IPS-20b (cell line): ENCODE data around the gene CSMD2.

Experiments used
- H3K27ac ChIP-seq: one replicate; pipeline ENCODE4 v1.5.1; 2013; ENCODE audit warnings: low read length
- H3K27me3 ChIP-seq: 2 replicates; pipeline ENCODE4 v1.6.1; 2013; ENCODE audit warnings: mild to moderate bottlenecking, low read length, inconsistent platforms; ENCODE audit not compliant: insufficient read depth
- H3K36me3 ChIP-seq: 2 replicates; pipeline ENCODE4 v1.6.1; 2013; ENCODE audit warnings: low read depth, mild to moderate bottlenecking, inconsistent platforms, low read length, moderate library complexity; ENCODE audit not compliant: insufficient read depth
- H3K4me1 ChIP-seq: 2 replicates; pipeline ENCODE4 v1.6.1; 2013; ENCODE audit warnings: mild to moderate bottlenecking, control low read depth, inconsistent platforms, low read length, moderate library complexity; ENCODE audit not compliant: insufficient read depth
- H3K4me3 ChIP-seq: 2 replicates; pipeline ENCODE4 v1.5.1; 2013; ENCODE audit warnings: mild to moderate bottlenecking, low read length, inconsistent platforms
- H3K9ac ChIP-seq: 2 replicates; pipeline ENCODE4 v1.6.1; 2013; ENCODE audit warnings: low read depth, mild to moderate bottlenecking, inconsistent platforms, low read length, moderate library complexity
- H3K9me3 ChIP-seq: 2 replicates; pipeline ENCODE4 v1.6.1; 2013; ENCODE audit warnings: mild to moderate bottlenecking, low read depth, low read length, inconsistent platforms; ENCODE audit not compliant: insufficient read depth

Gene CSMD2

DNA sequence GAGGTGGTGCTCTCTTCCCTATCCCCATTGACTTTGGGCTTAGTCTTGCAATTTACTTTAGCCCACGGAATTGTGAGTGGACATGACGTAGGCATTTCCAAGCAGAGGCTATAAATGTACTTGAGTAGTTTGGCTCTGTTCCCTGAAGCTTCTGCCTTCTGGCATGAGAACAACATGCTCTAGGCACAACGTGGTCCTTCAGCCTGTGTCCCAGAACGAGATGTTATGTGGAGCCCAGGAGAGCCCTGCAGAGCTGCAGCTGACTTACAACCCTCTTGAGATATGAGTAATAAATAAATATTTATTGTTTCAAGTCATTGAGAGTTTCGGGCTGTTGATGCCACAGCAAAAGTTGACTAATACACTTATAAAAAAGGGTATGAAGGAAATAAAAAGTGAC, 406.3 kb downstream of the CSMD2 start:
- no peak overlapping the region for H3K9ac ChIP-seq
- no peaks in the 10 kb centered on the region for H3K36me3 ChIP-seq
- H3K27ac ChIP-seq = no peak overlapping the region
- no peak overlapping the region for H3K4me3 ChIP-seq
- no peaks in the 10 kb centered on the region for H3K27me3 ChIP-seq
- peaks cover 6% of the 10 kb centered on the region; the same call in 1 of the 2 replicates for H3K9me3 ChIP-seq
- H3K4me1 ChIP-seq = no peaks in the 10 kb centered on the region

GRCh38 chr1:33753087-33753856, 411.8 kb downstream of the CSMD2 start:
- Histone ChIP-seq H3K9ac (no peak overlapping the region), H3K27ac (no peak overlapping the region), H3K36me3 (no peaks in the 10 kb centered on the region)

GRCh38 chr1:33745942-33746341, 419.1 kb downstream of the CSMD2 start:
- Histone ChIP-seq H3K27ac (no peak overlapping the region), H3K27me3 (no peaks in the 10 kb centered on the region), H3K9me3 (no peaks in the 10 kb centered on the region), H3K4me1 (no peaks in the 10 kb centered on the region), H3K9ac (no peak overlapping the region), H3K36me3 (peaks cover 7% of the 10 kb centered on the region; the same call in 1 of the 2 replicates), H3K4me3 (no peak overlapping the region)

More at GRCh38 chr1:33753087-33753856, 411.8 kb downstream of the CSMD2 start:
- no peak overlapping the region for H3K4me3 ChIP-seq
- peaks cover 19% of the 10 kb centered on the region for H3K9me3 ChIP-seq
- no peaks in the 10 kb centered on the region for H3K4me1 ChIP-seq
- H3K27me3 ChIP-seq = no peaks in the 10 kb centered on the region

GRCh38 chr1:33743221-33743998, 421.6 kb downstream of the CSMD2 start:
- H3K9ac ChIP-seq = no peak overlapping the region

GRCh38 chr1:33742663-33743062, 422.4 kb downstream of the CSMD2 start:
- H3K27me3 ChIP-seq = no peaks in the 10 kb centered on the region
- H3K4me1 ChIP-seq = no peaks in the 10 kb centered on the region
- no peak overlapping the region for H3K27ac ChIP-seq
- H3K4me3 ChIP-seq = no peak overlapping the region
- no peak overlapping the region for H3K9ac ChIP-seq
- H3K36me3 ChIP-seq = peaks cover 17% of the 10 kb centered on the region; the same call in 1 of the 2 replicates
- no peaks in the 10 kb centered on the region for H3K9me3 ChIP-seq

More at GRCh38 chr1:33743221-33743998, 421.6 kb downstream of the CSMD2 start:
- no peak overlapping the region for H3K4me3 ChIP-seq
- no peak overlapping the region for H3K27ac ChIP-seq
- no peaks in the 10 kb centered on the region for H3K9me3 ChIP-seq
- H3K36me3 ChIP-seq = peaks cover 14% of the 10 kb centered on the region; the same call in 1 of the 2 replicates
- no peaks in the 10 kb centered on the region for H3K4me1 ChIP-seq
- H3K27me3 ChIP-seq = no peaks in the 10 kb centered on the region

GRCh38 chr1:33741749-33742148, 423.3 kb downstream of the CSMD2 start:
- H3K27ac ChIP-seq = no peak overlapping the region
- no peak overlapping the region for H3K9ac ChIP-seq
- H3K36me3 ChIP-seq = peaks cover 21% of the 10 kb centered on the region; the same call in 1 of the 2 replicates
- H3K4me3 ChIP-seq = no peak overlapping the region
- H3K27me3 ChIP-seq = no peaks in the 10 kb centered on the region
- no peaks in the 10 kb centered on the region for H3K4me1 ChIP-seq
- no peaks in the 10 kb centered on the region for H3K9me3 ChIP-seq

GRCh38 chr1:33740040-33740744, 424.8 kb downstream of the CSMD2 start:
- no peaks in the 10 kb centered on the region for H3K4me1 ChIP-seq
- H3K27ac ChIP-seq = no peak overlapping the region
- peaks cover 21% of the 10 kb centered on the region; the same call in 1 of the 2 replicates for H3K36me3 ChIP-seq
- no peak overlapping the region for H3K9ac ChIP-seq
- no peaks in the 10 kb centered on the region for H3K27me3 ChIP-seq
- no peak overlapping the region for H3K4me3 ChIP-seq
- no peaks in the 10 kb centered on the region for H3K9me3 ChIP-seq

GRCh38 chr1:33738976-33739375, 426.1 kb downstream of the CSMD2 start:
- H3K9me3 ChIP-seq = no peaks in the 10 kb centered on the region
- H3K9ac ChIP-seq = no peak overlapping the region
- no peak overlapping the region for H3K4me3 ChIP-seq
- H3K36me3 ChIP-seq = peaks cover 21% of the 10 kb centered on the region; the same call in 1 of the 2 replicates
- H3K27me3 ChIP-seq = no peaks in the 10 kb centered on the region
- no peak overlapping the region for H3K27ac ChIP-seq
- no peaks in the 10 kb centered on the region for H3K4me1 ChIP-seq

DNA sequence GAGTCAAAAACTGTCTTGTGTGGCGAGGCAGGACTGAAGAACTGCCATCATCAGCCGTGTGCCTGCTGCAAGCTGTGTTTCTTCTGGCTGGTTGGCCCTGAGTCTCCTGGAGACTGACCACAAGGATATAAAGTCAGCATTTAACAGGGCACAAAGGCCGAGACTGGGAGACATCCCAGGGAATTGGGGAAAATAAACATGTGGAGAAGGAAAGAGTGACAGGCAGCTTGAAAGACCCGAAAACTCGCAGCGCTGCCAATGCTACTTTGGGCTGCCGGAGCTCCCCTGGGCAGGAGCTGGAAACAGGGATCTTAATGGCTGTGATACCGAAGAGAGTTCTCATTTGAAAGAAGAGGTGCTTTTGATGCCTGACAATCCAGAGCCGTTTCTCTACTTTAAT, 426.5 kb downstream of the CSMD2 start:
- Histone ChIP-seq H3K9ac (no peak overlapping the region), H3K4me3 (no peak overlapping the region), H3K27ac (no peak overlapping the region), H3K27me3 (no peaks in the 10 kb centered on the region), H3K4me1 (no peaks in the 10 kb centered on the region), H3K36me3 (peaks cover 21% of the 10 kb centered on the region; the same call in 1 of the 2 replicates), H3K9me3 (no peaks in the 10 kb centered on the region)

GRCh38 chr1:33736496-33736895, 428.5 kb downstream of the CSMD2 start:
- H3K9me3 ChIP-seq = no peaks in the 10 kb centered on the region
- no peak overlapping the region for H3K4me3 ChIP-seq
- no peak overlapping the region for H3K9ac ChIP-seq
- H3K27me3 ChIP-seq = no peaks in the 10 kb centered on the region
- no peaks in the 10 kb centered on the region for H3K4me1 ChIP-seq
- peaks cover 16% of the 10 kb centered on the region; the same call in 1 of the 2 replicates for H3K36me3 ChIP-seq
- H3K27ac ChIP-seq = no peak overlapping the region

DNA sequence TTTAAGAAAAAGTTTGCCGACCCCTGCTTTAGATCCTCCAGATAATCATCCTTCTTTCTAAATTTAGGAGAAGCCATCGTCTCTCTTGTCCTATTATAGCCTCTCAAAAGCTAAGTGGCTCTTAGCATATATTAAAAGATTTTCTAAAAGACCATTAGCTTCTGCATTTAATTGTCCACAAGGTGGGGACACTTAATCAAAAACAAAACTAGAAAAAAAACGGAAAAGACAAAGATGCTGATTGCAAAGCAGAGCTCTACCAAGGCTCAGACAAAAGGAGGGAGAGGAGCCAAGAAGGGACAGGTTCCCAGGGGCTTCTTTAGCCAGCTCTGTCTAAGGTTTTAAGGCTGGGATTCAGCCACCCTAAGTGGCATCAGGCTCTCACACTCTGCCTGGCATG, 429.4 kb downstream of the CSMD2 start:
- Histone ChIP-seq H3K9ac (no peak overlapping the region), H3K27me3 (no peaks in the 10 kb centered on the region), H3K9me3 (no peaks in the 10 kb centered on the region), H3K36me3 (peaks cover 11% of the 10 kb centered on the region; the same call in 1 of the 2 replicates), H3K27ac (no peak overlapping the region), H3K4me1 (no peaks in the 10 kb centered on the region), H3K4me3 (no peak overlapping the region)
